Retinal pigment epithelial cell (primary cell): ENCODE results near the gene MISFA.
"Not testable (repeated sequence)": the region's sequence is repeated elsewhere in the genome, so short reads cannot be mapped to it uniquely, and the experiment has no call there.

Experiments
- DNase-seq: peaks from one replicate; pipeline ENCODE4 v3.0.0-alpha.2; 2010; ENCODE audit warnings: low read depth
- H3K4me3 ChIP-seq: 2 replicates; pipeline ENCODE4 v1.5.1; 2011; ENCODE audit warnings: mild to moderate bottlenecking, low read length, control low read depth, moderate library complexity
- CTCF ChIP-seq: conservative IDR thresholded peaks from 2 replicates; pipeline ENCODE4 v1.5.1; 2011; ENCODE audit warnings: low read depth, low read length, control low read depth, inconsistent platforms

MISFA gene

GRCh38 chr11:18641677-18642076 lies 42.1 kb downstream of the MISFA start:
- TF ChIP-seq CTCF: no peak
- H3K4me3 ChIP-seq: no peak overlapping the region
- no peak for DNase-seq

GRCh38 chr11:18643034-18643433 lies 43.4 kb downstream of the MISFA start:
- not testable (repeated sequence) for H3K4me3 ChIP-seq, DNase-seq

- TF ChIP-seq CTCF: no peak
- no peak overlapping the region for H3K4me3 ChIP-seq
- no peak for DNase-seq
Measured at GRCh38 chr11:18650353-18650752, 50.8 kb downstream of the MISFA start.

GRCh38 chr11:18650859-18651557 lies 51.4 kb downstream of the MISFA start:
- H3K4me3 ChIP-seq: no peak overlapping the region
- no peak for DNase-seq
- TF ChIP-seq CTCF: peak; percentile 60
